Measurements from ENCODE around the gene EYS. TPM values are rescaled to one million over a fixed set of nuclear protein-coding genes. Genes with fewer than 3 reads are reported as not detected.

The EYS gene
- polyA plus RNA-seq, 1 of the 3 experiments (the other 2 are of a cell fraction), result 0.05 TPM

- ChIA-PET CTCF (no interaction called here), POLR2A (no interaction called here)
- H3K27me3 ChIP-seq (ENCODE audit: insufficient read depth), result no peaks in the 10 kb centered on the region
- TF ChIP-seq JUND (IDR thresholded peaks at IDR 0.05), result no peak
- no peak for TF ChIP-seq SIN3A (IDR thresholded peaks at IDR 0.05; ENCODE audit: borderline replicate concordance, low read depth, low read length)
- no peak overlapping the region for H3K9ac ChIP-seq
- no peak overlapping the region for H2AFZ ChIP-seq (ENCODE audit: low read depth)
- H3K4me1 ChIP-seq (ENCODE audit: control insufficient read depth in 1 of 2, insufficient read depth in 2 of 2, low read depth in 1 of 2, low read length in 1 of 2), result no peaks in the 10 kb centered on the region
- WGBS (ENCODE audit: low lambda C conversion rate), result 67% methylated on average over 5 of the region's 5 CpGs
- no peaks in the 10 kb centered on the region for H3F3A ChIP-seq (replicated peaks; ENCODE audit: insufficient read depth)
- H3K27ac ChIP-seq (ENCODE audit: low read depth in 2 of 2, low read length in 1 of 2), result no peak overlapping the region
- H3K79me2 ChIP-seq (ENCODE audit: insufficient read depth), result no peaks in the 10 kb centered on the region
- no peak overlapping the region for H3K4me2 ChIP-seq
- H4K20me1 ChIP-seq (ENCODE audit: insufficient read depth), result no peaks in the 10 kb centered on the region
- H3K36me3 ChIP-seq (replicated peaks in 1 of 2; ENCODE audit: control insufficient read depth in 1 of 2, insufficient read depth in 2 of 2, low read length in 1 of 2), result no peaks in the 10 kb centered on the region
- no peak for DNase-seq
- H3K9me2 ChIP-seq, result no peaks in the 10 kb centered on the region
- no peak overlapping the region for H3K4me3 ChIP-seq (ENCODE audit: low read depth in 2 of 2, low read length in 1 of 2)
- H3K9me3 ChIP-seq, result no peaks in the 10 kb centered on the region
These were observed 1302.6 kb downstream of the EYS start for GRCh38 chr6:64404396-64404795.

- Histone ChIP-seq H4K20me1 (ENCODE audit: insufficient read depth) (no peaks in the 10 kb centered on the region), H3K36me3 (replicated peaks in 1 of 2; ENCODE audit: control insufficient read depth in 1 of 2, insufficient read depth in 2 of 2, low read length in 1 of 2) (no peaks in the 10 kb centered on the region), H3K9me2 (no peaks in the 10 kb centered on the region), H3K27me3 (ENCODE audit: insufficient read depth) (no peaks in the 10 kb centered on the region), H3F3A (replicated peaks; ENCODE audit: insufficient read depth) (no peaks in the 10 kb centered on the region), H3K4me1 (ENCODE audit: control insufficient read depth in 1 of 2, insufficient read depth in 2 of 2, low read depth in 1 of 2, low read length in 1 of 2) (no peaks in the 10 kb centered on the region), H3K4me3 (ENCODE audit: low read depth in 2 of 2, low read length in 1 of 2) (no peak overlapping the region), H3K27ac (ENCODE audit: low read depth in 2 of 2, low read length in 1 of 2) (no peak overlapping the region), H3K79me2 (ENCODE audit: insufficient read depth) (no peaks in the 10 kb centered on the region), H3K4me2 (no peak overlapping the region), H3K9ac (no peak overlapping the region), H2AFZ (ENCODE audit: low read depth) (no peak overlapping the region), H3K9me3 (no peaks in the 10 kb centered on the region)
- 14% methylated on average over 2 of the region's 2 CpGs for WGBS (ENCODE audit: low lambda C conversion rate)
- DNase-seq, result no peak
- ChIA-PET POLR2A (no interaction called here), CTCF (no interaction called here)
- TF ChIP-seq FOSL2 (IDR thresholded peaks at IDR 0.05; ENCODE audit: borderline replicate concordance, low read depth) (no peak), USF2 (IDR thresholded peaks at IDR 0.05; ENCODE audit: borderline replicate concordance, low read depth, low read length) (no peak), ELF1 (IDR thresholded peaks at IDR 0.05) (no peak), FOXJ3 (CRISPR knock-in tag; IDR thresholded peaks at IDR 0.05) (no peak), IRF3 (IDR thresholded peaks at IDR 0.05; ENCODE audit: low read depth, low read length) (no peak), NFIC (IDR thresholded peaks at IDR 0.05; ENCODE audit: borderline replicate concordance) (no peak), YY1 (IDR thresholded peaks at IDR 0.05; ENCODE audit: low read depth) (no peak), PBX3 (IDR thresholded peaks at IDR 0.05) (no peak), JUND (IDR thresholded peaks at IDR 0.05) (no peak), SMC3 (IDR thresholded peaks at IDR 0.05; ENCODE audit: low read depth, low read length) (no peak), POLR2AphosphoS5 (IDR thresholded peaks at IDR 0.05; ENCODE audit: low read depth, low read length) (no peak), RFX5 (IDR thresholded peaks at IDR 0.05; ENCODE audit: low read length) (no peak), MXI1 (IDR thresholded peaks at IDR 0.05; ENCODE audit: low read depth, low read length) (no peak), TCF12 (IDR thresholded peaks at IDR 0.05) (no peak), CTCF (IDR thresholded peaks at IDR 0.05) (no peak), TEAD4 (IDR thresholded peaks at IDR 0.05; ENCODE audit: borderline replicate concordance, insufficient read depth) (no peak), USF1 (IDR thresholded peaks at IDR 0.05; ENCODE audit: borderline replicate concordance, low read depth) (no peak), EP300 (IDR thresholded peaks at IDR 0.05; ENCODE audit: borderline replicate concordance in 1 of 2, low read depth in 1 of 2, low read length in 1 of 2) (no peak), RCOR1 (IDR thresholded peaks at IDR 0.05; ENCODE audit: low read length) (no peak)
These were observed 1323.7 kb downstream of the EYS start for GRCh38 chr6:64383277-64383676.

All from SK-N-SH (cell line).